ENCODE measurements around the gene F2RL3. TPM values are rescaled to one million over a fixed set of nuclear protein-coding genes. Genes with fewer than 3 reads are reported as not detected.

Gene F2RL3
- total RNA-seq, 1 donor, result not detected

GRCh38 chr19:16887353-16888265 lies 1.2 kb upstream of the F2RL3 start:
- no peak overlapping the region for H3K4me3 ChIP-seq (ENCODE audit: low read depth, low read length)
- no peak for TF ChIP-seq CTCF (IDR thresholded peaks at IDR 0.05; ENCODE audit: insufficient read depth, low read length)
- DNase-seq (ENCODE audit: low read depth), result no peak

- DNase-seq (ENCODE audit: low read depth), result no peak
- H3K4me3 ChIP-seq (ENCODE audit: low read depth, low read length), result no peak overlapping the region
- TF ChIP-seq CTCF (IDR thresholded peaks at IDR 0.05; ENCODE audit: insufficient read depth, low read length), result no peak
Measured at GRCh38 chr19:16889366-16889882, 625 bp downstream of the F2RL3 start.

- no peak for DNase-seq (ENCODE audit: low read depth)
Measured at GRCh38 chr19:16889883-16890460, 1.2 kb downstream of the F2RL3 start.

GRCh38 chr19:16890461-16891184 lies 1.8 kb downstream of the F2RL3 start:
- no peak for DNase-seq (ENCODE audit: low read depth)
- no peak for TF ChIP-seq CTCF (IDR thresholded peaks at IDR 0.05; ENCODE audit: insufficient read depth, low read length)
- H3K4me3 ChIP-seq (ENCODE audit: low read depth, low read length), result no peak overlapping the region

More at GRCh38 chr19:16889883-16890460, 1.2 kb downstream of the F2RL3 start:
- no peak overlapping the region for H3K4me3 ChIP-seq (ENCODE audit: low read depth, low read length)
- TF ChIP-seq CTCF (IDR thresholded peaks at IDR 0.05; ENCODE audit: insufficient read depth, low read length), result no peak

- no peak for TF ChIP-seq CTCF (IDR thresholded peaks at IDR 0.05; ENCODE audit: insufficient read depth, low read length)
- DNase-seq (ENCODE audit: low read depth), result no peak
- no peak overlapping the region for H3K4me3 ChIP-seq (ENCODE audit: low read depth, low read length)
Measured at GRCh38 chr19:16891696-16892382, 3.0 kb downstream of the F2RL3 start.

- DNase-seq (ENCODE audit: low read depth), result no peak
- no peak for TF ChIP-seq CTCF (IDR thresholded peaks at IDR 0.05; ENCODE audit: insufficient read depth, low read length)
- H3K4me3 ChIP-seq (ENCODE audit: low read depth, low read length), result no peak overlapping the region
Measured at GRCh38 chr19:16892436-16892835, 3.6 kb downstream of the F2RL3 start.
